Fibroblast of upper back skin (primary cell): ENCODE data around the gene C14orf93.

Experiments
- DNase-seq: peaks from one replicate; pipeline ENCODE4 v3.0.0-alpha.2; 2013

C14orf93 gene

GRCh38 chr14:22986508-22987054 is 23.4 kb downstream of the C14orf93 start:
- peak; percentile 82 for DNase-seq

GRCh38 chr14:22985894-22986507 is 23.9 kb downstream of the C14orf93 start:
- DNase-seq, result no peak

GRCh38 chr14:22984959-22985658 is 24.8 kb downstream of the C14orf93 start:
- DNase-seq, result no peak

- peak; percentile 96 for DNase-seq
These were observed 27.3 kb downstream of the C14orf93 start, which contains the start of gene AJUBA for GRCh38 chr14:22982477-22983245. Gene AJUBA, minus strand, starts transcription at chr14:22982551. Its CDS starts 285 bp downstream, at chr14:22982266.

GRCh38 chr14:22981876-22982476 is 28.0 kb downstream of the C14orf93 start:
- no peak for DNase-seq

GRCh38 chr14:22981090-22981875 is 28.7 kb downstream of the C14orf93 start:
- DNase-seq, result no peak

GRCh38 chr14:22980672-22981089 is 29.3 kb downstream of the C14orf93 start:
- peak; percentile 71 for DNase-seq

GRCh38 chr14:22979748-22980392 is 30.1 kb downstream of the C14orf93 start:
- peak; percentile 30 for DNase-seq

- DNase-seq, result no peak
These were observed 30.8 kb downstream of the C14orf93 start for GRCh38 chr14:22978981-22979671.

- DNase-seq, result no peak
These were observed 31.5 kb downstream of the C14orf93 start for GRCh38 chr14:22978487-22978837.

- peak; percentile 88 for DNase-seq
These were observed 32.1 kb downstream of the C14orf93 start for GRCh38 chr14:22977684-22978486.

GRCh38 chr14:22977434-22977683 is 32.6 kb downstream of the C14orf93 start:
- DNase-seq, result no peak

- DNase-seq, result peak; percentile 83
These were observed 33.1 kb downstream of the C14orf93 start for GRCh38 chr14:22976620-22977433.

- DNase-seq, result no peak
These were observed 35.2 kb downstream of the C14orf93 start for GRCh38 chr14:22974530-22975313.

GRCh38 chr14:22973217-22974032 is 36.5 kb downstream of the C14orf93 start:
- peak; percentile 68 for DNase-seq

- DNase-seq, result no peak
These were observed 37.5 kb downstream of the C14orf93 start for GRCh38 chr14:22972313-22972930.

GRCh38 chr14:22971152-22971551 is 38.8 kb downstream of the C14orf93 start:
- DNase-seq, result no peak
